GM12878 (cell line): ENCODE data around the gene DIPK2A. TPM values are rescaled to one million over a fixed set of nuclear protein-coding genes. Genes with fewer than 3 reads are reported as not detected.

Source experiments
- CEBPZ ChIP-seq: fragments of 150-350 bp; IDR thresholded peaks from 2 replicates; pipeline ENCODE4 v1.6.1; 2016; ENCODE audit warnings: low read depth, low read length
- NRF1 ChIP-seq: conservative IDR thresholded peaks from 2 replicates; pipeline ENCODE4 v1.6.1; 2011; ENCODE audit warnings: mild to moderate bottlenecking, low read depth, low read length, improper control_type of control experiment
- polyA plus RNA-seq, 11 experiments: library from polyadenylated mRNA; depleted of rRNA in 4 of 11; unstranded in 6 of 11; stranded (reverse) in 5 of 11; fragments of >200 nt; fragmentation: Nextera tagmentation in 4 of 11; fragmentation: Illumina TruSeq in 1 of 11; extraction: Ambion mirVana in 4 of 11; extraction: Trizol in 1 of 11; gene quantifications; 1 replicate in 1 of 11; 2 replicates in 10 of 11; pipeline versions ENCODE4 v1.2.1 to v1.2.3, GENCODE V29; 2011 to 2016; ENCODE audit warnings: inconsistent platforms in 2 of 11, missing spikeins in 2 of 11, low read depth in 1 of 11
- total RNA-seq, 4 experiments: library from RNA; depleted of rRNA in 3 of 4; stranded (reverse); fragments of >200 nt in 3 of 4; fragmentation: Illumina TruSeq in 1 of 4; extraction: Trizol in 1 of 4; gene quantifications; 2 replicates each; pipeline versions ENCODE4 v1.2.1 to v1.2.3, GENCODE V29; 2013 to 2021
- TF ChIP-seq, protein P1 (sequence below): fragments of 450-650 bp; IDR thresholded peaks from 2 replicates; pipeline ENCODE4 v1.6.1; 2018; ENCODE audit warnings: mild to moderate bottlenecking, low read depth, moderate library complexity; ENCODE audit not compliant: partially characterized antibody
- TF ChIP-seq, protein P2 (sequence below): fragments of 450-650 bp; conservative IDR thresholded peaks from 2 replicates; pipeline ENCODE4 v1.6.1; 2017; ENCODE audit warnings: mild to moderate bottlenecking, moderate library complexity

Gene DIPK2A
- total and polyA plus RNA-seq, 10 of the 15 experiments (the other 5 are each of a cell fraction or from before 2014, with no cell fraction given) = 4.6 to 36.4 (median 15.0) TPM

DNA sequence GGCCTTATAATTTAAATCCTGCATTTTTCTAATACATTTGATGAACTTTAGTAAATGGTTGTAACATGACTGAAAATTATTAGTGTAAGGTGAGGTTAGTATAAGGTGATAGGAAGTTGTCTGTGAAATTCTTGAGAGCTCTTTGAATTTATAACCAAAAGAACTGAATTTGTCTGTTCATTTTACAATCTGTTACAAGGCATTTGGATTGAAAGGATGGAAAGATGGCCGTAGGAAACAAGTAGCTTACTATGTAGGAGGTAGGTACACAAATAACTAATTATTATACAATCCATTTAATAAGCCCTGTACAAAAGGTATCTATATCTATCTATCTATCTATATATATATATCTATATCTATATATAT, 6.6 kb downstream of the DIPK2A start (continued):
- no peak for TF ChIP-seq CEBPZ
- TF ChIP-seq, protein P1, sequence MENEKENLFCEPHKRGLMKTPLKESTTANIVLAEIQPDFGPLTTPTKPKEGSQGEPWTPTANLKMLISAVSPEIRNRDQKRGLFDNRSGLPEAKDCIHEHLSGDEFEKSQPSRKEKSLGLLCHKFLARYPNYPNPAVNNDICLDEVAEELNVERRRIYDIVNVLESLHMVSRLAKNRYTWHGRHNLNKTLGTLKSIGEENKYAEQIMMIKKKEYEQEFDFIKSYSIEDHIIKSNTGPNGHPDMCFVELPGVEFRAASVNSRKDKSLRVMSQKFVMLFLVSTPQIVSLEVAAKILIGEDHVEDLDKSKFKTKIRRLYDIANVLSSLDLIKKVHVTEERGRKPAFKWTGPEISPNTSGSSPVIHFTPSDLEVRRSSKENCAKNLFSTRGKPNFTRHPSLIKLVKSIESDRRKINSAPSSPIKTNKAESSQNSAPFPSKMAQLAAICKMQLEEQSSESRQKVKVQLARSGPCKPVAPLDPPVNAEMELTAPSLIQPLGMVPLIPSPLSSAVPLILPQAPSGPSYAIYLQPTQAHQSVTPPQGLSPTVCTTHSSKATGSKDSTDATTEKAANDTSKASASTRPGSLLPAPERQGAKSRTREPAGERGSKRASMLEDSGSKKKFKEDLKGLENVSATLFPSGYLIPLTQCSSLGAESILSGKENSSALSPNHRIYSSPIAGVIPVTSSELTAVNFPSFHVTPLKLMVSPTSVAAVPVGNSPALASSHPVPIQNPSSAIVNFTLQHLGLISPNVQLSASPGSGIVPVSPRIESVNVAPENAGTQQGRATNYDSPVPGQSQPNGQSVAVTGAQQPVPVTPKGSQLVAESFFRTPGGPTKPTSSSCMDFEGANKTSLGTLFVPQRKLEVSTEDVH = no peak
- no peak for TF ChIP-seq NRF1
- TF ChIP-seq, protein P2, sequence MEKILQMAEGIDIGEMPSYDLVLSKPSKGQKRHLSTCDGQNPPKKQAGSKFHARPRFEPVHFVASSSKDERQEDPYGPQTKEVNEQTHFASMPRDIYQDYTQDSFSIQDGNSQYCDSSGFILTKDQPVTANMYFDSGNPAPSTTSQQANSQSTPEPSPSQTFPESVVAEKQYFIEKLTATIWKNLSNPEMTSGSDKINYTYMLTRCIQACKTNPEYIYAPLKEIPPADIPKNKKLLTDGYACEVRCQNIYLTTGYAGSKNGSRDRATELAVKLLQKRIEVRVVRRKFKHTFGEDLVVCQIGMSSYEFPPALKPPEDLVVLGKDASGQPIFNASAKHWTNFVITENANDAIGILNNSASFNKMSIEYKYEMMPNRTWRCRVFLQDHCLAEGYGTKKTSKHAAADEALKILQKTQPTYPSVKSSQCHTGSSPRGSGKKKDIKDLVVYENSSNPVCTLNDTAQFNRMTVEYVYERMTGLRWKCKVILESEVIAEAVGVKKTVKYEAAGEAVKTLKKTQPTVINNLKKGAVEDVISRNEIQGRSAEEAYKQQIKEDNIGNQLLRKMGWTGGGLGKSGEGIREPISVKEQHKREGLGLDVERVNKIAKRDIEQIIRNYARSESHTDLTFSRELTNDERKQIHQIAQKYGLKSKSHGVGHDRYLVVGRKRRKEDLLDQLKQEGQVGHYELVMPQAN = no peak
